Trophoblast cell (in vitro differentiated cells and primary cell): ENCODE results near the gene ETDB. TPM values are rescaled to one million over a fixed set of nuclear protein-coding genes. Genes with fewer than 3 reads are reported as not detected.
"Not testable (repeated sequence)": the region's sequence is repeated elsewhere in the genome, so short reads cannot be mapped to it uniquely, and the experiment has no call there.

ENCODE experiments used
- DNase-seq, 2 donors: peaks; one replicate each; pipeline ENCODE4 v3.0.0-alpha.2; 2016
- H2AFZ ChIP-seq: 2 replicates; pipeline ENCODE4 v1.6.1; 2013; ENCODE audit warnings: low read length, moderate library complexity, mild to moderate bottlenecking; ENCODE audit not compliant: insufficient read depth, poor library complexity
- H2AK5ac ChIP-seq: 2 replicates; pipeline ENCODE4 v1.6.1; 2013; ENCODE audit warnings: mild to moderate bottlenecking, low read length
- H2BK120ac ChIP-seq: 2 replicates; pipeline ENCODE4 v1.6.1; 2013; ENCODE audit warnings: low read length, mild to moderate bottlenecking, moderate library complexity; ENCODE audit not compliant: insufficient read depth, poor library complexity
- H2BK12ac ChIP-seq: 2 replicates; pipeline ENCODE4 v1.6.1; 2013; ENCODE audit warnings: mild to moderate bottlenecking, low read length, moderate library complexity
- H2BK5ac ChIP-seq: 2 replicates; pipeline ENCODE4 v1.6.1; 2013; ENCODE audit warnings: low read length, low read depth, moderate library complexity, mild to moderate bottlenecking; ENCODE audit not compliant: poor library complexity
- H3K14ac ChIP-seq: 2 replicates; pipeline ENCODE4 v1.6.1; 2013; ENCODE audit warnings: mild to moderate bottlenecking, low read length
- H3K18ac ChIP-seq: 2 replicates; pipeline ENCODE4 v1.6.1; 2013; ENCODE audit warnings: mild to moderate bottlenecking, low read length
- H3K23ac ChIP-seq: 2 replicates; pipeline ENCODE4 v1.6.1; 2013; ENCODE audit warnings: low read length
- H3K27ac ChIP-seq: 2 replicates; pipeline ENCODE4 v1.5.1; 2013; ENCODE audit warnings: low read depth, mild to moderate bottlenecking, inconsistent platforms, low read length, moderate library complexity
- H3K27me3 ChIP-seq: 2 replicates; pipeline ENCODE4 v1.6.1; 2013; ENCODE audit warnings: inconsistent platforms, mild to moderate bottlenecking, low read length, moderate library complexity; ENCODE audit not compliant: insufficient read depth
- H3K36me3 ChIP-seq, 2 experiments: 1 replicate in 1 of 2; 2 replicates in 1 of 2; pipeline ENCODE4 v1.6.1; 2013; ENCODE audit warnings: low read length in 2 of 2, mild to moderate bottlenecking in 2 of 2, moderate library complexity in 1 of 2; ENCODE audit not compliant: insufficient read depth in 2 of 2, control insufficient read depth in 1 of 2
- H3K4ac ChIP-seq: 2 replicates; pipeline ENCODE4 v1.6.1; 2013; ENCODE audit warnings: low read depth, mild to moderate bottlenecking, low read length, moderate library complexity
- H3K4me1 ChIP-seq, 2 experiments: 1 replicate in 1 of 2; 2 replicates in 1 of 2; pipeline ENCODE4 v1.6.1; 2013; ENCODE audit warnings: low read length in 2 of 2, mild to moderate bottlenecking in 2 of 2, moderate library complexity in 1 of 2; ENCODE audit not compliant: insufficient read depth in 2 of 2, control insufficient read depth in 1 of 2
- H3K4me2 ChIP-seq: 2 replicates; pipeline ENCODE4 v1.6.1; 2013; ENCODE audit warnings: inconsistent platforms, mild to moderate bottlenecking, low read length, moderate library complexity
- H3K4me3 ChIP-seq: 2 replicates; pipeline ENCODE4 v1.5.1; 2013; ENCODE audit warnings: mild to moderate bottlenecking, low read depth, low read length, inconsistent platforms
- H3K79me1 ChIP-seq: one replicate; pipeline ENCODE4 v1.6.1; 2013; ENCODE audit warnings: low read length
- H3K79me2 ChIP-seq: 2 replicates; pipeline ENCODE4 v1.6.1; 2013; ENCODE audit warnings: low read length, mild to moderate bottlenecking; ENCODE audit not compliant: control insufficient read depth, insufficient read depth, poor library complexity
- H3K9ac ChIP-seq: 2 replicates; pipeline ENCODE4 v1.6.1; 2013; ENCODE audit warnings: mild to moderate bottlenecking, low read length
- H3K9me3 ChIP-seq: 2 replicates; pipeline ENCODE4 v1.6.1; 2013; ENCODE audit warnings: low read depth, mild to moderate bottlenecking, control low read depth, inconsistent platforms, low read length; ENCODE audit not compliant: insufficient read depth
- H4K12ac ChIP-seq: 2 replicates; pipeline ENCODE4 v1.6.1; 2013; ENCODE audit warnings: low read depth, mild to moderate bottlenecking, low read length, moderate library complexity
- H4K8ac ChIP-seq: 2 replicates; pipeline ENCODE4 v1.6.1; 2013; ENCODE audit warnings: low read depth, mild to moderate bottlenecking, low read length, moderate library complexity
- H4K91ac ChIP-seq: one replicate; pipeline ENCODE4 v1.6.1; 2013; ENCODE audit warnings: low read depth, mild to moderate bottlenecking, low read length, moderate library complexity
- WGBS: extraction: QIAGEN DNeasy Blood & Tissue Kit; methylation state at CpG from one replicate; pipeline ENCODE4 v1.1.7; 2013; ENCODE audit warnings: missing lambda C conversion rate; ENCODE audit not compliant: insufficient read length, insufficient coverage; ENCODE audit errors: extremely low coverage; 5-methylcytosine and 5-hydroxymethylcytosine counted together
- polyA plus RNA-seq: library from polyadenylated mRNA; stranded (reverse); fragments of 200-250 nt; gene quantifications from 2 replicates; pipeline ENCODE4 v1.2.3, GENCODE V29; 2013

ETDB gene
- not detected in 2 replicates for polyA plus RNA-seq

GRCh38 chrX:135120056-135120576 lies at the start of gene ETDB:
Gene ETDB (minus strand): TSS chrX:135120526. CDS start chrX:135119261, 1,265 bp downstream.
- H3K18ac ChIP-seq, H3K4me3 ChIP-seq: not testable (repeated sequence)
- WGBS: no CpG with 5 or more reads among the region's 1 CpG

GRCh38 chrX:135169534-135169933 lies 49.2 kb upstream of the ETDB start:
- not testable (repeated sequence) for H3K9ac ChIP-seq

More at GRCh38 chrX:135120056-135120576, at the start of gene ETDB:
- not testable (repeated sequence) for H2AFZ ChIP-seq, H2BK12ac ChIP-seq, H3K23ac ChIP-seq, H4K12ac ChIP-seq, H3K14ac ChIP-seq, H3K4me2 ChIP-seq, H3K9ac ChIP-seq, H4K91ac ChIP-seq, H3K4ac ChIP-seq, DNase-seq, H3K9me3 ChIP-seq, H3K27me3 ChIP-seq, H3K79me2 ChIP-seq, H2BK5ac ChIP-seq, H3K27ac ChIP-seq, H3K4me1 ChIP-seq, H2AK5ac ChIP-seq, H3K79me1 ChIP-seq, H4K8ac ChIP-seq, H2BK120ac ChIP-seq, H3K36me3 ChIP-seq

GRCh38 chrX:135168486-135168885 lies 48.2 kb upstream of the ETDB start:
- Histone ChIP-seq H2AK5ac (no peak overlapping the region), H4K91ac (no peak overlapping the region), H3K23ac (no peak overlapping the region), H3K9me3 (no peaks in the 10 kb centered on the region), H3K4ac (no peak overlapping the region), H2BK12ac (no peak overlapping the region), H3K36me3 (no peaks in the 10 kb centered on the region), H2BK120ac (no peak overlapping the region), H3K4me3 (no peak overlapping the region), H3K79me2 (no peaks in the 10 kb centered on the region), H2AFZ (no peak overlapping the region), H4K12ac (no peak overlapping the region), H3K4me2 (no peak overlapping the region), H3K27ac (no peak overlapping the region), H3K14ac (no peak overlapping the region), H2BK5ac (no peak overlapping the region), H3K79me1 (no peaks in the 10 kb centered on the region), H3K4me1 (no peaks in the 10 kb centered on the region), H3K9ac (no peak overlapping the region), H3K27me3 (no peaks in the 10 kb centered on the region), H4K8ac (no peak overlapping the region), H3K18ac (no peak overlapping the region)
- WGBS: no CpG with 5 or more reads among the region's 3 CpGs
- no peak for DNase-seq

More at GRCh38 chrX:135169534-135169933, 49.2 kb upstream of the ETDB start:
- not testable (repeated sequence) for H3K4me1 ChIP-seq, H3K23ac ChIP-seq, H4K8ac ChIP-seq, DNase-seq, H2BK12ac ChIP-seq, H3K18ac ChIP-seq, H2BK5ac ChIP-seq, H4K12ac ChIP-seq, H3K79me2 ChIP-seq, H3K4me2 ChIP-seq, H2AK5ac ChIP-seq, H3K9me3 ChIP-seq, H3K4me3 ChIP-seq, H3K27me3 ChIP-seq, H2AFZ ChIP-seq, H3K36me3 ChIP-seq, H2BK120ac ChIP-seq, H3K4ac ChIP-seq, H3K79me1 ChIP-seq, H3K27ac ChIP-seq, H3K14ac ChIP-seq, H4K91ac ChIP-seq
- no CpG with 5 or more reads among the region's 3 CpGs for WGBS

GRCh38 chrX:135154688-135155087 lies 34.4 kb upstream of the ETDB start:
- H3K9ac ChIP-seq, H2BK12ac ChIP-seq, DNase-seq, H3K4me1 ChIP-seq, H4K91ac ChIP-seq, H3K4me3 ChIP-seq, H3K18ac ChIP-seq, H3K27ac ChIP-seq, H4K8ac ChIP-seq, H2BK120ac ChIP-seq, H2AFZ ChIP-seq, H3K23ac ChIP-seq, H3K9me3 ChIP-seq, H3K4ac ChIP-seq, H3K14ac ChIP-seq, H3K79me2 ChIP-seq, H3K79me1 ChIP-seq, H2BK5ac ChIP-seq, H3K36me3 ChIP-seq, H3K27me3 ChIP-seq, H3K4me2 ChIP-seq, H4K12ac ChIP-seq, H2AK5ac ChIP-seq: not testable (repeated sequence)
- no CpG with 5 or more reads among the region's 3 CpGs for WGBS
